Skin of body (tissue), 2 donors: ENCODE data around the gene GATD1. TPM values are rescaled to one million over a fixed set of nuclear protein-coding genes. Genes with fewer than 3 reads are reported as not detected.
A peak's percentile ranks its signal among the peaks of the same experiment; 100 is the strongest.

Experiments used
- DNase-seq: peaks from one replicate; lab custom pipeline; 2025; lab: John Stamatoyannopoulos, UW
- total RNA-seq: library from RNA; depleted of rRNA; stranded (reverse); fragments of >200 nt; gene quantifications from one replicate; pipeline ENCODE4 v1.2.3, GENCODE V29; 2014

The GATD1 gene
- total RNA-seq = 15.3 TPM

- DNase-seq = peak; percentile 61
Observed at GRCh38 chr11:777288-778255, at the start of gene GATD1. Gene GATD1 (minus strand): TSS chr11:777487. CDS start chr11:777462, 25 bp downstream.

GRCh38 chr11:826836-827145 is 49.5 kb upstream of the GATD1 start:
- DNase-seq = no peak

- DNase-seq = no peak
Observed at GRCh38 chr11:826227-826621, 48.9 kb upstream of the GATD1 start.

GRCh38 chr11:825366-826226 is 48.3 kb upstream of the GATD1 start:
- DNase-seq = no peak

- no peak for DNase-seq
Observed at GRCh38 chr11:824942-825341, 47.7 kb upstream of the GATD1 start.

GRCh38 chr11:824292-824880 is 47.1 kb upstream of the GATD1 start:
- DNase-seq = no peak

GRCh38 chr11:823441-824291 is 46.4 kb upstream of the GATD1 start:
- no peak for DNase-seq

GRCh38 chr11:821512-822371 is 44.5 kb upstream of the GATD1 start:
- no peak for DNase-seq

GRCh38 chr11:820655-821511 is 43.6 kb upstream of the GATD1 start:
- DNase-seq = no peak

- DNase-seq = no peak
Observed at GRCh38 chr11:819943-820649, 42.8 kb upstream of the GATD1 start.

GRCh38 chr11:819129-819931 is 42.0 kb upstream of the GATD1 start:
- DNase-seq = peak; percentile 67

- DNase-seq = no peak
Observed at GRCh38 chr11:818396-819128, 41.3 kb upstream of the GATD1 start, which contains the start of gene PNPLA2. Gene PNPLA2 (plus strand): TSS chr11:818914. CDS start chr11:819719, 805 bp downstream.

- DNase-seq = no peak
Observed at GRCh38 chr11:816433-816779, 39.1 kb upstream of the GATD1 start.

GRCh38 chr11:815675-816432 is 38.6 kb upstream of the GATD1 start:
- no peak for DNase-seq

- DNase-seq = no peak
Observed at GRCh38 chr11:813456-814096, 36.3 kb upstream of the GATD1 start.

GRCh38 chr11:813072-813455 is 35.8 kb upstream of the GATD1 start:
- no peak for DNase-seq
